Muscle layer of colon (tissue), 2 donors: ENCODE results near the gene SNW1.
"Not testable (repeated sequence)": the region's sequence is repeated elsewhere in the genome, so short reads cannot be mapped to it uniquely, and the experiment has no call there.

ENCODE experiments used
- H3K27ac ChIP-seq: one replicate; pipeline ENCODE4 v1.7.0; 2013; ENCODE audit warnings: low read depth, mild to moderate bottlenecking, low read length, moderate library complexity
- H3K27me3 ChIP-seq, 2 donors: one replicate each; pipeline ENCODE4 v1.7.0; 2013; ENCODE audit warnings: low read length in 2 of 2, mild to moderate bottlenecking in 2 of 2; ENCODE audit not compliant: insufficient read depth in 2 of 2, control insufficient read depth in 1 of 2
- H3K36me3 ChIP-seq: one replicate; pipeline ENCODE4 v1.7.0; 2013; ENCODE audit warnings: mild to moderate bottlenecking, low read length; ENCODE audit not compliant: insufficient read depth
- H3K4me1 ChIP-seq: one replicate; pipeline ENCODE4 v1.7.0; 2013; ENCODE audit warnings: mild to moderate bottlenecking, low read length; ENCODE audit not compliant: insufficient read depth
- H3K4me3 ChIP-seq, 2 donors: one replicate each; pipeline ENCODE4 v1.7.0; 2013; ENCODE audit warnings: low read length in 2 of 2, low read depth in 1 of 2, mild to moderate bottlenecking in 1 of 2, moderate library complexity in 1 of 2
- H3K9ac ChIP-seq: one replicate; pipeline ENCODE4 v1.7.0; 2013; ENCODE audit warnings: low read length
- H3K9me3 ChIP-seq: one replicate; pipeline ENCODE4 v1.7.0; 2013; ENCODE audit warnings: mild to moderate bottlenecking, low read length
- donor health status: abdominal sarcoma.
- donor health status: Adenocarcinoma of cecum.

Gene SNW1

GRCh38 chr14:77790566-77791224, 29.7 kb upstream of the SNW1 start:
- Histone ChIP-seq H3K27me3 (no peaks in the 10 kb centered on the region), H3K27ac (no peak overlapping the region), H3K4me3 (no peak overlapping the region), H3K36me3 (no peaks in the 10 kb centered on the region), H3K9me3 (no peaks in the 10 kb centered on the region), H3K4me1 (no peaks in the 10 kb centered on the region), H3K9ac (no peak overlapping the region)

GRCh38 chr14:77786148-77786547, 25.2 kb upstream of the SNW1 start:
- Histone ChIP-seq H3K36me3 (no peaks in the 10 kb centered on the region), H3K9ac (no peak overlapping the region), H3K9me3 (no peaks in the 10 kb centered on the region), H3K4me3 (no peak overlapping the region), H3K4me1 (no peaks in the 10 kb centered on the region), H3K27ac (no peak overlapping the region), H3K27me3 (no peaks in the 10 kb centered on the region)

- no peaks in the 10 kb centered on the region for H3K4me1 ChIP-seq
- no peak overlapping the region for H3K4me3 ChIP-seq
- no peaks in the 10 kb centered on the region for H3K27me3 ChIP-seq
- H3K9ac ChIP-seq = no peak overlapping the region
- H3K36me3 ChIP-seq = no peaks in the 10 kb centered on the region
- no peak overlapping the region for H3K27ac ChIP-seq
- no peaks in the 10 kb centered on the region for H3K9me3 ChIP-seq
Measured at GRCh38 chr14:77782202-77782601, 21.2 kb upstream of the SNW1 start.

GRCh38 chr14:77773966-77774365, 13.0 kb upstream of the SNW1 start:
- H3K36me3 ChIP-seq, H3K4me1 ChIP-seq, H3K4me3 ChIP-seq, H3K9ac ChIP-seq, H3K27ac ChIP-seq, H3K27me3 ChIP-seq, H3K9me3 ChIP-seq: not testable (repeated sequence)

GRCh38 chr14:77768442-77769069, 7.6 kb upstream of the SNW1 start:
- not testable (repeated sequence) for H3K36me3 ChIP-seq, H3K4me3 ChIP-seq, H3K9me3 ChIP-seq, H3K27me3 ChIP-seq, H3K9ac ChIP-seq, H3K27ac ChIP-seq, H3K4me1 ChIP-seq

- Histone ChIP-seq H3K4me3 (no peak overlapping the region), H3K27ac (no peak overlapping the region)
Measured at GRCh38 chr14:77763978-77764377, 3.0 kb upstream of the SNW1 start.

GRCh38 chr14:77763316-77763715, 2.4 kb upstream of the SNW1 start:
- no peak overlapping the region for H3K9ac ChIP-seq
- no peaks in the 10 kb centered on the region for H3K27me3 ChIP-seq
- no peak overlapping the region for H3K4me3 ChIP-seq
- no peak overlapping the region for H3K27ac ChIP-seq
- H3K36me3 ChIP-seq = peaks cover 8% of the 10 kb centered on the region
- peaks cover 20% of the 10 kb centered on the region for H3K4me1 ChIP-seq
- H3K9me3 ChIP-seq = no peaks in the 10 kb centered on the region

More at GRCh38 chr14:77763978-77764377, 3.0 kb upstream of the SNW1 start:
- Histone ChIP-seq H3K4me1 (peaks cover 13% of the 10 kb centered on the region), H3K36me3 (peaks cover under 1% of the 10 kb centered on the region), H3K27me3 (no peaks in the 10 kb centered on the region), H3K9ac (no peak overlapping the region), H3K9me3 (no peaks in the 10 kb centered on the region)

GRCh38 chr14:77761205-77761931, 412 bp upstream of the SNW1 start:
- H3K36me3 ChIP-seq = peaks cover 9% of the 10 kb centered on the region
- peak overlapping the region; percentile 84 to 86 for H3K4me3 ChIP-seq
- H3K27me3 ChIP-seq = no peaks in the 10 kb centered on the region
- peaks cover 29% of the 10 kb centered on the region for H3K4me1 ChIP-seq
- H3K9ac ChIP-seq = peak overlapping the region; percentile 84
- H3K27ac ChIP-seq = peak overlapping the region; percentile 90
- no peaks in the 10 kb centered on the region for H3K9me3 ChIP-seq

- peaks cover 31% of the 10 kb centered on the region for H3K36me3 ChIP-seq
- no peaks in the 10 kb centered on the region for H3K9me3 ChIP-seq
- peaks cover 7% of the 10 kb centered on the region for H3K4me1 ChIP-seq
- H3K9ac ChIP-seq = no peak overlapping the region
- H3K27me3 ChIP-seq = no peaks in the 10 kb centered on the region
- H3K27ac ChIP-seq = no peak overlapping the region
- H3K4me3 ChIP-seq = no peak overlapping the region
Measured at GRCh38 chr14:77752799-77753516, 8.0 kb downstream of the SNW1 start.

- Histone ChIP-seq H3K36me3 (peaks cover 31% of the 10 kb centered on the region), H3K27me3 (no peaks in the 10 kb centered on the region), H3K4me3 (no peak overlapping the region), H3K9ac (no peak overlapping the region), H3K4me1 (peaks cover 2% of the 10 kb centered on the region), H3K27ac (no peak overlapping the region), H3K9me3 (no peaks in the 10 kb centered on the region)
Measured at GRCh38 chr14:77752266-77752665, 8.7 kb downstream of the SNW1 start.

- H3K9ac ChIP-seq, H3K4me1 ChIP-seq, H3K4me3 ChIP-seq, H3K27ac ChIP-seq, H3K9me3 ChIP-seq, H3K27me3 ChIP-seq: not testable (repeated sequence)
- H3K36me3 ChIP-seq = peaks cover 41% of the 10 kb centered on the region
Measured at GRCh38 chr14:77747425-77747824, 13.5 kb downstream of the SNW1 start.
